ENCODE measurements around the gene RNF181.

- TF ChIP-seq POLR2AphosphoS5 (IDR thresholded peaks at IDR 0.05): no peak
- no peak for TF ChIP-seq CTCF (IDR thresholded peaks at IDR 0.05)
- TF ChIP-seq POLR2A (IDR thresholded peaks at IDR 0.05): no peak
These were observed 29.3 kb upstream of the RNF181 start for GRCh38 chr2:85566265-85566664.
